Measurements from ENCODE around the gene RPS6KB1.

GRCh38 chr17:59916446-59916845 is 23.5 kb downstream of the RPS6KB1 start:
- no peak for TF ChIP-seq POLR2AphosphoS5 (IDR thresholded peaks at IDR 0.05)
- TF ChIP-seq, protein P1, sequence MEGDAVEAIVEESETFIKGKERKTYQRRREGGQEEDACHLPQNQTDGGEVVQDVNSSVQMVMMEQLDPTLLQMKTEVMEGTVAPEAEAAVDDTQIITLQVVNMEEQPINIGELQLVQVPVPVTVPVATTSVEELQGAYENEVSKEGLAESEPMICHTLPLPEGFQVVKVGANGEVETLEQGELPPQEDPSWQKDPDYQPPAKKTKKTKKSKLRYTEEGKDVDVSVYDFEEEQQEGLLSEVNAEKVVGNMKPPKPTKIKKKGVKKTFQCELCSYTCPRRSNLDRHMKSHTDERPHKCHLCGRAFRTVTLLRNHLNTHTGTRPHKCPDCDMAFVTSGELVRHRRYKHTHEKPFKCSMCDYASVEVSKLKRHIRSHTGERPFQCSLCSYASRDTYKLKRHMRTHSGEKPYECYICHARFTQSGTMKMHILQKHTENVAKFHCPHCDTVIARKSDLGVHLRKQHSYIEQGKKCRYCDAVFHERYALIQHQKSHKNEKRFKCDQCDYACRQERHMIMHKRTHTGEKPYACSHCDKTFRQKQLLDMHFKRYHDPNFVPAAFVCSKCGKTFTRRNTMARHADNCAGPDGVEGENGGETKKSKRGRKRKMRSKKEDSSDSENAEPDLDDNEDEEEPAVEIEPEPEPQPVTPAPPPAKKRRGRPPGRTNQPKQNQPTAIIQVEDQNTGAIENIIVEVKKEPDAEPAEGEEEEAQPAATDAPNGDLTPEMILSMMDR (IDR thresholded peaks at IDR 0.05), result no peak
